Left ventricle myocardium inferior (tissue), 1 donor: ENCODE measurements around the gene KIF21B. TPM values are rescaled to one million over a fixed set of nuclear protein-coding genes. Genes with fewer than 3 reads are reported as not detected.

Experiments
- DNase-seq: peaks from one replicate; pipeline ENCODE4 v3.0.0-alpha.2; 2020
- H3K27ac ChIP-seq: fragments of 200-600 bp; replicated peaks from 2 replicates; pipeline ENCODE4 v1.8.0; 2021
- H3K27me3 ChIP-seq: fragments of 200-600 bp; 2 replicates; pipeline ENCODE4 v1.8.0; 2021; ENCODE audit warnings: low read depth
- H3K36me3 ChIP-seq: fragments of 200-600 bp; 2 replicates; pipeline ENCODE4 v1.8.0; 2021
- H3K4me1 ChIP-seq: fragments of 200-600 bp; 2 replicates; pipeline ENCODE4 v1.8.0; 2021
- H3K4me3 ChIP-seq: fragments of 200-600 bp; 2 replicates; pipeline ENCODE4 v1.8.0; 2021; ENCODE audit warnings: mild to moderate bottlenecking, moderate library complexity
- H3K9me3 ChIP-seq: fragments of 200-600 bp; replicated peaks from 2 replicates; pipeline ENCODE4 v1.8.0; 2021
- CTCF ChIP-seq: fragments of 200-600 bp; IDR thresholded peaks from 2 replicates; pipeline ENCODE4 v1.8.0; 2021; ENCODE audit warnings: antibody characterized with exemption, mild to moderate bottlenecking, borderline replicate concordance
- intact Hi-C: fragments of 100-400 bp; cut with micrococcal nuclease; formaldehyde crosslinking; loops from one replicate; pipeline ENCODE4 v1.11.0; 2022
- total RNA-seq: library from RNA; stranded (reverse); fragmentation: NEBNext Ultra II Directional; extraction: Animal tissue kit (Norgen Biotek cat#: 25700); gene quantifications from one replicate; pipeline ENCODE4 v1.2.1, GENCODE V29; 2021
- donor health status: DM: no; HTN: yes; CAD: no; lungs with severe emphysema.

Gene KIF21B
- total RNA-seq, 1 donor from 2014 or later, result 0.47 TPM

GRCh38 chr1:201066986-201067385 is 43.5 kb upstream of the KIF21B start:
- peaks cover 20% of the 10 kb centered on the region for H3K27me3 ChIP-seq
- no peak for DNase-seq
- intact Hi-C loops, result no loop called here
- H3K36me3 ChIP-seq, result no peaks in the 10 kb centered on the region
- H3K27ac ChIP-seq, result no peak overlapping the region
- no peaks in the 10 kb centered on the region for H3K9me3 ChIP-seq
- H3K4me1 ChIP-seq, result no peaks in the 10 kb centered on the region
- no peak for TF ChIP-seq CTCF
- no peak overlapping the region for H3K4me3 ChIP-seq

GRCh38 chr1:201065686-201066085 is 42.2 kb upstream of the KIF21B start:
- H3K27me3 ChIP-seq, result peaks cover 24% of the 10 kb centered on the region
- intact Hi-C loops, result no loop called here
- no peak for TF ChIP-seq CTCF
- no peak overlapping the region for H3K4me3 ChIP-seq
- no peak overlapping the region for H3K27ac ChIP-seq
- H3K9me3 ChIP-seq, result no peaks in the 10 kb centered on the region
- DNase-seq, result no peak
- no peaks in the 10 kb centered on the region for H3K36me3 ChIP-seq
- peaks cover 6% of the 10 kb centered on the region for H3K4me1 ChIP-seq

- peaks cover 18% of the 10 kb centered on the region for H3K27me3 ChIP-seq
- no peak for DNase-seq
- no peak overlapping the region for H3K27ac ChIP-seq
- no peak for TF ChIP-seq CTCF
- no peaks in the 10 kb centered on the region for H3K9me3 ChIP-seq
- no peaks in the 10 kb centered on the region for H3K36me3 ChIP-seq
- peaks cover 15% of the 10 kb centered on the region for H3K4me1 ChIP-seq
- intact Hi-C loops, result no loop called here
- no peak overlapping the region for H3K4me3 ChIP-seq
Measured at GRCh38 chr1:201064806-201065205, 41.3 kb upstream of the KIF21B start.

- Histone ChIP-seq H3K27me3 (peaks cover 5% of the 10 kb centered on the region), H3K4me3 (no peak overlapping the region), H3K4me1 (peaks cover 17% of the 10 kb centered on the region), H3K27ac (no peak overlapping the region), H3K36me3 (no peaks in the 10 kb centered on the region), H3K9me3 (no peaks in the 10 kb centered on the region)
- TF ChIP-seq CTCF, result no peak
- intact Hi-C loops, result no loop called here
- DNase-seq, result no peak
Measured at GRCh38 chr1:201063145-201063544, 39.6 kb upstream of the KIF21B start.

- intact Hi-C loops, result no loop called here
- Histone ChIP-seq H3K9me3 (no peaks in the 10 kb centered on the region), H3K36me3 (no peaks in the 10 kb centered on the region), H3K4me1 (peaks cover 17% of the 10 kb centered on the region), H3K4me3 (no peak overlapping the region), H3K27me3 (peaks cover 5% of the 10 kb centered on the region), H3K27ac (no peak overlapping the region)
- TF ChIP-seq CTCF, result no peak
- DNase-seq, result no peak
Measured at GRCh38 chr1:201062511-201063091, 39.1 kb upstream of the KIF21B start.
